RCC 7860 (cell line): ENCODE measurements around the gene CNTN4.
"Not testable (repeated sequence)": the region's sequence is repeated elsewhere in the genome, so short reads cannot be mapped to it uniquely, and the experiment has no call there.

Experiments used
- DNase-seq: peaks from one replicate; pipeline ENCODE4 v3.0.0-alpha.2; 2015; ENCODE audit warnings: low spot score
- FAIRE-seq: peaks from 2 replicates; lab custom pipeline; 2012; peaks lifted over from hg19 to GRCh38; lab: Jason Lieb, UNC

Gene CNTN4

DNA sequence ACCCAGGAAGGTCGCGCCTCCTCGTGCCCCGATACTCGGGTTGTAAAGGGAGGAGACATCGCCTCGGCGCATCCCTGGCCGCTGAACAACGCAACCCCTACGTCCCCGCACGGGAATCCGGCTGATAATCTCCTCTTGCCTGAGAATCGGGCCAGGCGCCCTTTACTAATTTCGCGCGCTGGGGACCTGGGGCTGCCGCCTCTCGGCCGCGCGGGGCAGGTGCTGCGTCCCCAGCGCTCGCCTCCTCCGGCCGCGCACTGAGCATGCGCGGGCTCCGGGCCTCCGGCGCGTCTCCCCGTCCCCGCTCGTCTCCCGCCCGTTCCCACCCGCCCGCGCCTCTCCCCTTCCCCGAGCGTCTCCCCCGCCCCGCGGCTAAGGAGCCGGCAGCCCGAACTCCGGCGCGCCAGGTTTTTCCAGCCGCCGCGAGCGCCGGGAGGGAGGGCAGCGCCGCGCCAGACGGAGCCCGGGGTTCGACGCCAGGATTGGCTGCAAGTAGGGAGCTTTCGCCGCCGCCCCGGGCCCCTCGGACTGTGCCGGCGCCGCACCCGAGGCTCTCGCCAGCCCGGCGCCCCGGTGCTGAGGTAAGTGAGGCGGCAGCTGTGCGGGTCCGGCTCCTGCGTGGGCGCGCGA, at the start of gene CNTN4:
Gene CNTN4 (plus strand): TSS at position 469 of the 630 bp plus-strand sequence.
- DNase-seq (no peak), FAIRE-seq (no peak)

DNA sequence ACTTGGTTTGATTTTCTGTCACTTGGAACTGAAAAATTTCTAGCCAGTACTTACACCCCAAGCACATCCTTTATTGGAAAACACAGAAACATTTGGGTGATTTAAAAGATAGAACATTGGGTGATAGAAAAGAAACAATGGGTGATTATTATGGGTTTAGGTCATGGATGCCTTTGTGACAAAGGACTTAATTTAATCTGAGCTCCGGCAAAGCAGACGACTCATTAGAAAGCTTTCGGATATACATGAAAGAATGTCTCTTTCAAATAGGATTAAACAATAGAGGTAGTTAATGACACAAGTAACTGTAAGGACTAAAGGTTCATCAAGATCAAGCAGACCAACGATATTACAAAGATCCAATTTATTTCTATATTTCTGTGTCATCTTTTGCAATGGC, 37.3 kb upstream of the CNTN4 start:
- FAIRE-seq (no peak), DNase-seq (no peak)

DNA sequence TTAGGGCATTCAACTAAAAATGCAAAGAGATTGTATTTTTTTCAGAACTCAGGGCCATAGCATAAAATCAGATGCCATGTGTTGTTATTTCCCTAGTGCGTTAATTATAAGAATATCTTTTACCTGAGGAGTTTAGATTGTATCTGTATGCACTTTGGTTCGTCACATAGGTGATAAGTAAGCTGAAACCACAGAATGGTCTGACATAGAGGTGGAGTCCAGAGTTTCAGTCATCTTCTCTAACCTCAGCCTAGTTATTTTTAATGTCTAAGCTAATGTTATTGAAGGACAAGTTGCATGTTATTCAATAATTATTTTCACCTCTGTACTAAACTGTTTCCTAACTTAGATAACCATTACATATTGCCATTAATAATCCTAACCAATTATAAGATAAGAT, 27.1 kb upstream of the CNTN4 start:
- FAIRE-seq (no peak), DNase-seq (no peak)

DNA sequence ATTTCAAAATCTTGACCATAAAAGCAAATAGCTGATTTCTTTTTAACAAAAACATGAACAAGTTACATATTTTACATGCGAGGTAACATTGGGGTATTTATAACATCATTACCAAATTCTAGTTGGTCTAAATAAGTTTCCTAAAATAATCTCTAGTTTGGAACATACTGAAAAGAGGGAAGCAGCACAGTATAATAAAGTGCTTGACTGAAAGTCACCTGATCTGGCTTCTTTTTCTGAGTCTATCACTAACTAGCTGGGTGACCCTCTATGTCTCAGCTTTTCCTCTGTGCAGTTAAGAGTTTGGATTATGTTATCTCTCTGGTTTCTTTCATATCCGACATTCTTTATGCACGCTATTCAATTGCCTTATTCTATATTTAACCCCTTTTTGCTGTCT, 19.8 kb upstream of the CNTN4 start:
- FAIRE-seq (no peak), DNase-seq (no peak)

DNA sequence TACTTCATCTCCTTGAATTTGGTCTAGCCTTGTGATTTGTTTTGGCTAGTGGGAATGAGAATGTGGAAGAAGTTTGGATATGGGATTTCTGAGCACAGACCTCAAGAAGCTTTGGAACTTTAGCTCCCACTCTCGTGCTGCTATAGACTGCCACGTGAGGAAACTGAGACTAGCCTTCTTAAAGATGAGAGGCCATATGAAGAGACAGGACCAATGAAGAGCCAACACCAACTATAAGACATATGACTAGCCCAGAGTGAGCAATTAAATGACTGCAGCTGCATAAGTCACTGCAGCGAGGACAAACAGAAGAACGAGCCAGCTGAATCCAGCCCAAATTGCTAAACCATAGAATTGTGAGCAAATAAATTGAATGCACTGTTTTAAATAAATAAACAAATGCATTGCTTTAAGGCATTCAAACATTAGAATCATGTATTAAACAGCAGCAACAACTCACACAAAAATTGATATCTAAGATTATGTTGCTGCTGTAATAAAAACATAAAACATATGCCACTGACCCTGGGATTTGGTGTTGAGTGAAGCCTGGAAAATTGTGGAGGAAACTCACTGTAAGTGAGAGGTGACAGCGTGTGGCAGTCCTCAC, 15.7 kb upstream of the CNTN4 start:
- DNase-seq (no peak), FAIRE-seq (no peak)

DNA sequence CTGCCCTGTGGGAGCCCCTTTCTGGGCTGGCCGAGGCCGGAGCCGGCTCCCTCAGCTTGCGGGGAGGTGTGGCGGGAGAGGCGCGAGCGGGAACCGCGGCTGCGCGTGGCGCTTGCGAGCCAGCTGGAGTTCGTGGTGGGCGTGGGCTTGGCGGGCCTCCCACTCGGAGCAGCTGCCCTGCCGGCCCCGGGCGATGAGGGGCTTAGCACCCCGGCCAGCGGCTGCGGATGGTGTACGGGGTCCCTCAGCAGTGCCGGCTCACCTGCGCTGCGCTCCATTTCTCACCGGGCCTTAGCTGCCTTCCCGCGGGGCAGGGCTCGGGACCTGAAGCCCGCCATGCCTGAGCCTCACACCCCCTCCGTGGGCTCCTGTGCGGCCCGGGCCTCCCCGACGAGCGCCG, 15.1 kb upstream of the CNTN4 start:
- FAIRE-seq: not testable (repeated sequence)

DNA sequence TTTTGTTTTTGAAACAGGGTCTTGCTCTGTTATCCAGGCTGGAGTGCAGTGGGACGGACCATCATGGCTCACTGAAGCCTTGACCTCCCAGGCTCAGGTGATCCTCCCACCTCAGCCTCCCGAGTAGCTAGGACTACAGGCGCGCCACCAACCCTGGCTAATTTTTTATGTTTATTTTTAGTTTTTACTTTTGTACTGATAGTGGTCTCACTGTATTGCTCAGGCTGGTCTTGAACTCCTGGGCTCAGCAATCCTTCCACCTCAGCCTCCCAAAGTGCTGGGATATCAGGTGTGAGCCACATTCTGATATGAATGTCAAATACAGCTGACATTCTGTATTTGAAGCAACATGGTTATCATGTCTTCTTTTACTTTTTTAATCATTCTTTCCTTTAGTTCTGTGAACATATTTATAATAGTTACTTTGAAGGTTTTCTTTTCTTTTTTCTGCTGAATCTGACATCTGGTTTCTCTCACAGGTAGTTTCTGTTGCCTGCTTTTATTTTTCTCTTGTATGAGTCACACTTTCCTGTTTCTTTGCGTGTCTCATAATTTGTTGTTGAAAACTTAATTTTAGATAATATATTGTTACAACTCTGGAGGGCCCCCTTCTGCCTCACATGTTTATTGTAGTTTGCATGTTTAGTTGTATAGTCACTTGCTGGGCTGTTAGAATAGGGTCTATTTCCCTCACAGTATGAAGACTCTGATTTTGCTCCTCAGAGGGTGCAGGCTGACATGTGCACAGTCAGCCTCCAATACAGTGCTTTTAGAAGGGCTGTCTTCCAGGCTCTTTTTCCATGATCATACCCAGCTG, 8.4 kb upstream of the CNTN4 start:
- FAIRE-seq (no peak), DNase-seq (no peak)

More for the DNA sequence above, 15.1 kb upstream of the CNTN4 start:
- DNase-seq: not testable (repeated sequence)

DNA sequence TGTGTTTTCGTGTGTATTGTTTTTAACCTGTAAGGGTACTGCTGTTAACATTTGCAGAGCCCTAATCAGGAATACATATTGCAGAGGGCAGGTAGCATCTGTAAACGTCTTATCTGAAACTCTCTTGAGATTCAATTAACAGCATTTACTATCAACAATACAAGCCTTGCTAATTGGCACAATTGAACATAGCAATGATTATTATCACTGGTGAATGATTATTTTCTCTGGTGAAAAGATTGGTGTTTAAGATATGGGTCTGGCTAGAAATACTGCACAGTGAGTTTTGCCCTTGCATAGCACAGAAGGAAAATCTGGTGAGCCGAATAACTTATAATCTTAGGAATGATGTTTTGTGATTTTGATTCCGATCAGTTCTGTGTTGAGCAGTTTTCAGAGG, 5.9 kb upstream of the CNTN4 start:
- DNase-seq (no peak), FAIRE-seq (no peak)

DNA sequence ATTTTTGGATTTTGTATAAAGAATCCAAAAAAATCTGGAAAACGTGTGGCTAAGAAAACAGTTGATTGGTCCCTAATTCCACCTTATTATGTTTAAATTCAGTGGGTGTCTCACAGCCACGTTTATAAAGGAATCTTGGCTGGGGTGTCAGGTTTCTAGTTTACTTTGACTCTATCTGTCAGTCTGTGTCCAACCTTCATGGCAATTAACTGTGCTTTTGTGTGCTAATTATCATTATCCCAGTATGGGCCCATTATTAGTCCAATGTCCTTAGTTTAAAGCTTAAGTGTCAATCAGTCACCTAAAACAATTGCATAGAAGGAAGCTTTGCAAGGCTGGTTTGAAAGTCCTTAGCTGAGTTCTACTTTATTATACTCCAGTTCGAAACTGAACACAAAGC, 3.7 kb upstream of the CNTN4 start:
- FAIRE-seq (no peak), DNase-seq (no peak)

DNA sequence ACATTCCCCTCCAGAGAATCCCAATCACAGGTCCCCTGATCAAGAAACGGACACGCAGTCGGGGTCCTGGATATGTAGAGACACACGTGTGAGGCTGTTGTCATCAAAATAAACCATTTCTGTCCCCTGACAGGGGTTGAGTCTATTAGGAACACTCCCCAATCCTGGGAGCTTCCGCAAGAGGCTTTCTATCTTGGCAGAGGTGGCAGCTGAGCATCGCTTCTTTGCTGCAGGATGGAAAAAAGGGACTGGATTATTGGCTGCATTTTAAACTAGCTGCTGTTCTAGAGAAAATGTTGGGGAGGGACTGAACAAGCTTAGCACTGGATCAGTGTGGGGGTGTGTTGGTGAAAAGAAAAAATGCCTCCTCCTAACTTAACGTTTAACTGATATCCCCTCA, 2.5 kb upstream of the CNTN4 start:
- FAIRE-seq: no peak
- DNase-seq: no peak

DNA sequence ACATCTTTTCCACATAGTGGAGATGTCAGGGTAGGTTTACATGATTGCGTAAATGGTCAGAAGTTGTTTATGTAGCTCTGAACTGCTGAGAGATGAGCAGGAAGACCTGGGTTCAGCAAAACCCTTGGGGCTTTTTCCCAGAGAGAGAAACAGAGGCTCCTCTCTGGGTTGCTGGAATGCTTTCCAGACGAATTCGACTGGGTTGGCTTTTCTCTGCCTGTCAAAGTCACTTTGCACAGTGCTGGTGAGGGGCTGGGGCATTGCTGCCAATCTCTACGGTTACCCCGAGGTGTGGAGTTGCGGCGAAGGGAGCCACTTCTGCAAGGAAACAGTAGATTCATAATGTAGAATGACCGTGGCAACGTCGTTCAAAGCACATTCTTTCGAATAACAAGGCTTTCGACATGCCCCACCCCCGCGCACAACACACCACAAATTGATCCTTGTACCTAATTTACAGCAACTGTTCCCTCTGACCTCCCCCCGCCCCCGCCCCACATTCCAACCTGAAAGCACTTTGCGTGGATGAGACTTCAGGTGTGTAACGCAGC, 950 bp upstream of the CNTN4 start:
- DNase-seq (no peak), FAIRE-seq (no peak)

DNA sequence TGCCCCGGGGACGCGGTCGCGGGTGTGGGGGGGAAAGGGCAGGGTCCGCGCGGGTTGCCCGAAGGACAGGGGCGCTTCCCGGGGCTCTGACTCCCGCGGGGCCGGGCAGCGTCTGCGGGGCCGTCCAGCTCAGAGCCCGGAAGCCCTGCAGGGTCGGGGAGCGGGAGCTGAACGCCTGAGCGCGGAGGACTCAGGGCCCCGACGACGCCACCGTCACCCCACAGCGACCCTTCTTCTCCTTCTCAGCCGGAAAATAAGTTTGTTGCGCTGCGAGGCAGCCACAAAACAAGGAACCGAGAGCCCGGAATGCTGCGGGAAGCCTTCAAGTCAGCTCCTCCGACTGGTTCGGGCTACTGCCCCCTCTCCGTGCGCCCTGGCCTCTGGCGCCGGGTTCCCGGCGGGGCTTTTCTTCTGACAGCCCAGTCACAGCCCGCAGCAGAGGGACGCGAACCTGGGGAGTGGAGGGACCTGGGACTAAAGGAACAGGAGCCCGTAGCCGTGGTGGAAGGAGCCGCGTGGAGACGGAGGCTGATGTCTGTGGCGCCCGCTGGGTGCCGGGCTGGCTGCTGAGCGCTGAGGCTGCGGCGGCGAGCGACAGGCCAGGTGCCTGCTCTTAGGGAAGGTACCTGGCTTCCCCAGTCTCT, 484 bp downstream of the CNTN4 start:
- no peak for FAIRE-seq
- no peak for DNase-seq

DNA sequence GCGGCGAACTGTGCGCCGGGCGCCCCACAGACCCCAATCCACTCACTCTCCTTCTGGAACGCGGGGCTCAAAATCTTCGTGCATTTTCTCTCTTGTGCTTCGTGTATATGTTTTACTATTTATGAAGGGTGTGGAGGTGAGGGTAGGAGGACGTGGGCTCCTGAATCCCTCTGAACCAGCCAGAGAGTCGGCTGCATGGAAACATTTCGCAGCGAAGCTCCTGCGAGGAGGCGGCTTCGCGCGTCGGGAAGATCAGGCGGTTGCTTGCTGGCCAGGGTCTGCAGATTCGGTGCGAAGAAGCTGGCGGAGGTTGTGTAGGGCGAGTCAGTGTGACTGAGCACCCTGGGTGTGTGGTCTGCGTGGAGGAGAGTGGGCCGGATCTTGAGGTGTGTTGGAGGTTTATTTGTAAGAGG, 1.1 kb downstream of the CNTN4 start:
- no peak for FAIRE-seq
- DNase-seq: no peak

DNA sequence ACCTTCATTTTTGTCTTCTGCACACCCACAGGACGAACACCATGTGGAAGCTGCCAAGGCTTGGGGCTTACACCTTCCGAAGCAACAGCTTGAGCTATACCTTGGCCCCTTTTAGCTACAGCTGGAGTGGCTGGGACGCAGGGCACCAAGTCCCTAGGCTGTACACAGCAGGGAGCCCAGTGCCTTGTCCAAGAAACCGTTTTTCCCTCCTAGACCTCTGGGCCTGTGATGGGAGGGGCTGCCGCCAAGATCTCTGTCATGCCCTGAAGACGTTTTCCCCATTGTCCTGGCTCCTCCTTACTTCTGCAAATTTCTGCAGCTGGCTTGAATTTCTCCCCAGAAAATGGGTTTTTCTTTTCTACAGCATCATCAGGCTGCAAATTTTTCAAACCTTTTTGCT, 7.8 kb downstream of the CNTN4 start:
- DNase-seq (no peak), FAIRE-seq (no peak)

DNA sequence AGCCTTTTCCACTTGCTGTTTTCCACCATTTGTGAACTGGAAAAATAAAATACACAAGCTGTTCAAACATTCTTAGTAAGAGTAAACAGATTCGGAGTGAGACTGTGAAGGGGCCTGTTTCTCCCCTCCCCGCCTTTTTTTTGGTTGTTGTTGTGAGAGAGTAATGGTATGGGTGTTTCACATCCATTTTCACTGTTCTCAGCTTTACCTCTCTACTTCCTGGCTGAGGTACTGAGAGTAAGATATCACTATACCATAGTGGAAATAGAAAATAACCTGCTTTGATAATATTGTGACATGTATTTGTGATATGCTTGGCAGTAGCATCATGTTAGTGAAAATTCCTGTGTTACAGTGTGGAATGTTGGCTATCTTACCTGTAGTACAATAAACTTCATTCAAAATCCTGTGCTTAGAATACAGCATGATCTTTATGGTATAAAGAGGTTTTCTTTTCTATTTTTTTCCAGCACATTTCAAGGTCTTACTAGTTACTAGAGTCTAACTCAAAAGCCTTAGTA, 12.0 kb downstream of the CNTN4 start:
- DNase-seq (no peak), FAIRE-seq (no peak)

DNA sequence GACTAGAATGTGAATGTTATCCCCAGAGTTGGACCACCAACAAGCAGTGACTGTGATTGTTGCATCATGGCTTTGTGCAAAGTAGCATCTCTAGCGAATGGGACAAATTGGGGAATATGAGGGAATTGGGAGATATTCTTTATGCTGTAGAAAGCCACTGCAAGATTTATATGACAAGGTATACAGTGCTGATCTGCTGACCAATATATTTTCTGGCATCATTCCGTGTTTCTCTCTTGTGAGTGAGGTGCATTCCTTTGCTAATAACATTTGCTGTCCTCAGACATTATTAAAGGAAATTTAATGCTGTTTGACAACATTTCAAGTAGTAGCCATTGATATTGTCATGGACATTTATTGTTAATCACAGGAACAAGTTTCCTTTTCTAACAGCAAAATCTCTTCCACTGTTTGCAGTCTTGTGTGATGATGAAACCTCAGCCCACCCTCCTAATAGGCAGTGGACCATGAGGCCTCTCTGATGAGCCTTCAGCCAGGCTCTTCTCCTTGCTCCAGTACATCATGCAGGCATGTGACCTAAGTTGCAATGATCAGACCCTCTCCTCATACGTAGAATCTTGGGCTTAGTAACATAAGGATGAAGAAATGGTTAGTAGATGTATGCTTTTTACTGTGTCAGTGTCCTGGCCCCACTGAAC, 16.1 kb downstream of the CNTN4 start:
- no peak for FAIRE-seq

DNA sequence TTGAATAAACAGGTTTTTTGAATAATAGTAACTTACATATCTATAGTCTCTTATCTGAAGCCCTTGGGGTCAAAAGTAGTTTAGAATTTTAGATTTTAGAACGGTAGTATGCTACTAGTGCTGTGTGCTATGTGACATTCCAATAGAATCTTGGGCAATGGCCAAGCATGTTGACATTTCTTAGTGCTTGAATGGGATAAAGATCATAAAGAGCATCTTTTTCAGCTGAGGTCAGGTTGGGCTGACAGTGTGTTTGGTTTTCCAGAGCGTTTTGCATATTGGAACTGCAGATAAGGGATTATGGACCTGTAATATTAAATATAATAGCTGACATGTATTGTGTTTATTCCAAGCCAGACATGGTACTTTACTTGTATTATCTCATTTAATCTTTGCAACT, 32.1 kb downstream of the CNTN4 start:
- FAIRE-seq (no peak), DNase-seq (no peak)

More for the DNA sequence above, 16.1 kb downstream of the CNTN4 start:
- DNase-seq: no peak

DNA sequence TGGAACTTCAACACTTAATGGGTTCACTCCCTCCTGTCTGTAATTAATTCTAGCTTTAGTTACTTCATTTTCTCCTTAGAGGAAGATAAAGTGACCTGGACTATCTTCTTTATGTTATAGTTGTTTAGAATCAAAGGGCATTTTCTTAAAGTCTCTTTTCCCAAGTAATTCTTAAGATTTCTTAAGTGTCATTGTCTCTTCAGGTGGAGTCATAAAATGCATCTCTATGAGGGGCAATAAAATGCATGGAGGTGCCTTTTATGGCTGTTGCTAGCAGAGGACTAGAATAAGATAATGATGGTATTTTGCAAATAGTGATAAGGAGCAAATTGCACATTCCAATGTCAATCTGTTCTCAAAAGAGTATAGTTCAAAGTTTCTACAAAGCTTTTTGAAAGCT, 34.5 kb downstream of the CNTN4 start:
- DNase-seq (no peak), FAIRE-seq (no peak)

DNA sequence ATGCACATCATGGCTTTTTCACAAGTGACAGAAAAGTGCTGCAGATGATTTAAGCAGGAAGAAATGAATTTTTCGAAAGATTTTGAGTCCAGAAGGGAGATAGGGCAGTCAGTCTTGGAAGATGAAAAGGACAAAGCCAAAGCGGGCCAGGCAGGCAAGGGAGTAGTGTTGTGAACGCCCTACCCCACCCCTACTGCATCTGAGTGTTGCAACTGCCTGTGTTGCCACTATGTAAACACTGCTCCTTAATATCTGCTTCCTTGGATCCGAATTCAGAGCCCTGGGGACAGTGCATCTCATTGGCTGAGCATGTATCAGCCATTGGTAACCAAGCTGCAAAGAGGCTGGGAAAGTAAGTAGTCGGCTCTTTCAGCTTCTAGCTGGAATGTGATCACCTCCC, 39.0 kb downstream of the CNTN4 start:
- DNase-seq (no peak), FAIRE-seq (no peak)

DNA sequence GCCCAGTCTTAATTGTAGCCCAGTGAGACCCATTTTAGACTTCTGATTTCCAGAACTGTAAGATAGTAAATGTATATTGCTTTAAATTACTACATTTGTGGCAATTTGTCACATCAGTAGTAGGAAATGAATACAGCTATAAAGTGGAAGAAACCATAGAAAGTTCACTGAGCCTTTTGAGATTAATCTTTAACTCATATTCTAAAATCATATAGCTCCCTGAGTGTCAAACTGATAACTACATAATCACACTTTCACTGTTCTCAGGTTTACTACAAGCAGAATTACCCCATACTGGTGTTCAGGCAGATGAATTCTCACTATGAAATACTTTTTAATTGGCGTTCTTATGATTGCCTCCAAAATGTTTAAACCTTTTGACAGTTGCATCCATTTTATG, 42.8 kb downstream of the CNTN4 start:
- DNase-seq (no peak), FAIRE-seq (no peak)
